Measurements from ENCODE around the gene ZC3H12C. TPM values are rescaled to one million over a fixed set of nuclear protein-coding genes. Genes with fewer than 3 reads are reported as not detected.

ZC3H12C gene
- total and polyA plus RNA-seq, 2 of the 13 experiments (the other 11 are each of a cell fraction or from before 2014, with no cell fraction given), result 2.4 to 5.7 TPM

GRCh38 chr11:110044226-110044968 is 48.8 kb upstream of the ZC3H12C start (continued):
- TF ChIP-seq THAP9 (CRISPR knock-in tag; IDR thresholded peaks at IDR 0.05; ENCODE audit: borderline replicate concordance) (no peak), FOXP4 (CRISPR knock-in tag; IDR thresholded peaks at IDR 0.05) (no peak)

- WGBS (ENCODE audit: low lambda C conversion rate), result 0% methylated on average over 2 of the region's 2 CpGs
- Histone ChIP-seq H2AFZ (ENCODE audit: low read length) (no peak overlapping the region), H3K9ac (ENCODE audit: insufficient read depth, low read depth, low read length) (no peak overlapping the region), H3K9me3 (ENCODE audit: low read length) (no peaks in the 10 kb centered on the region), H4K20me1 (ENCODE audit: insufficient read depth, low read length) (no peaks in the 10 kb centered on the region), H3K4me3 (replicated peaks in 1 of 3; ENCODE audit: insufficient read depth in 1 of 3, low read depth in 2 of 3, low read length in 3 of 3) (no peak overlapping the region), H3K4me1 (ENCODE audit: insufficient read depth, low read length) (no peaks in the 10 kb centered on the region), H3K27me3 (ENCODE audit: control insufficient read depth in 1 of 2, insufficient read depth in 2 of 2, low read length in 2 of 2) (no peaks in the 10 kb centered on the region; a peak in 1 of 5 replicates), H3K4me2 (ENCODE audit: low read depth, low read length) (no peak overlapping the region), H3K27ac (ENCODE audit: extremely low read length, insufficient read depth, low read length) (no peak overlapping the region), H3K79me2 (ENCODE audit: insufficient read depth, low read length) (no peaks in the 10 kb centered on the region), H3K36me3 (replicated peaks in 1 of 2; ENCODE audit: control insufficient read depth in 1 of 2, insufficient read depth in 2 of 2, low read length in 2 of 2) (no peaks in the 10 kb centered on the region)
- ATAC-seq (no peak), DNase-seq (ENCODE audit: low spot score) (no peak), FAIRE-seq (no peak)
- no TSS peak for BruUV-seq (replicated peaks)
- intact Hi-C loops (cut with micrococcal nuclease; ENCODE audit: unreplicated experiment), result no loop called here
- ChIA-PET CTCF (ENCODE audit: low intra/inter-chr PET ratio, low total read pairs) (no interaction called here), POLR2A (no interaction called here)
- TF ChIP-seq PHB2 (IDR thresholded peaks at IDR 0.05; ENCODE audit: partially characterized antibody) (no peak), MYC (CRISPR knock-in tag; IDR thresholded peaks at IDR 0.05; ENCODE audit: borderline replicate concordance) (no peak), SAP130 (CRISPR knock-in tag; IDR thresholded peaks at IDR 0.05; ENCODE audit: low read depth) (no peak), HNRNPL (IDR thresholded peaks at IDR 0.05; ENCODE audit: low read depth, low read length) (no peak), NONO (IDR thresholded peaks at IDR 0.05) (no peak), NONO (CRISPR knock-in tag; conservative IDR thresholded peaks at IDR 0.05) (no peak), ZNF83 (CRISPR knock-in tag; IDR thresholded peaks at IDR 0.05; ENCODE audit: borderline replicate concordance) (no peak), TEAD2 (CRISPR knock-in tag; IDR thresholded peaks at IDR 0.05) (no peak)
- in situ Hi-C loops (cut with HindIII; ENCODE audit: extremely low pct_ligation_motif_present, low pct_unique_long_range_greater_than_20kb), result no loop called here
Observed at GRCh38 chr11:110046775-110047380, 46.3 kb upstream of the ZC3H12C start.
